Coronary artery (tissue), 2 donors: Measurements from ENCODE around the gene AUTS2.

ENCODE experiments used
- DNase-seq: peaks from one replicate; pipeline ENCODE4 v3.0.0-alpha.2; 2017; ENCODE audit warnings: low spot score
- H3K27ac ChIP-seq, 2 donors: fragments of 200-600 bp; sonication (generic); one replicate each; pipeline ENCODE4 v1.5.1; 2016 to 2019
- H3K4me3 ChIP-seq: fragments of 200-600 bp; sonication (generic); 2 replicates; pipeline ENCODE4 v1.5.1; 2016; ENCODE audit warnings: mild to moderate bottlenecking, moderate library complexity
- TF ChIP-seq, protein P1 (sequence below): fragments of 200-600 bp; sonication (generic); IDR thresholded peaks from one replicate; pipeline ENCODE4 v1.5.1; 2019; ENCODE audit warnings: antibody characterized with exemption

Gene AUTS2

DNA sequence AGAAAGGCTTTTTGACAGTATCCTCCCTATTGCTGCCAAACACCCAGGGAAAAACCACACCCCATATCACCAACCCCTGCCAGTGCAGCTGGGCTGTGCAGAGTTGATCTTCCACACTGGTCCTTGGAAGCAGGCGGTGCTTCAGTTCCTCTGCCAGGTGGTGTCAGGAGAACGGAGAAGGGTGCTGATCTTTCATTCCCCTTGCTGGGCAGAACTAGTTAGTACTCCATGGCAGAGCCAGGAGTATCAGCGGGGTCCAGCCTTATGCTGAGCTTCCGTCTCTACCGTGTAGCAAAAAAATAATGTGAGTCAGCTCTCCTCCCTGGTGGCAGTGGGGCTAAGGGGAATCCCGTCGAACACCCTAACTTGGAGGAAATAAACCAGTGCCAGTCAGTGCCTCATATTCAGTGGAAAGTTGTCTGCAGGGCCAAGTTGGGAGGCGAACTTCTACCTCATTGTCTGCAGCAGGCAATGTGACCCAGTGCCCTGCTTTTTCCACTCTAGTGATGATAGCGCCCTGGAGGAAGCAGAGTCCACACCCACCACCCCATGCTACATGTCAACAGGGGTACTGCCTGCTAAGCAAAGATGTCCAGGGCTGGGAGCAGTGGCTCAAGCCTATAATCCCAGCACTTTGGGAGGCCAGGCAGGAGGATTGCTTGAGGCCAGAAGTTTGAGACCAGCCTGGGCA is 175.4 kb downstream of the AUTS2 start:
- TF ChIP-seq, protein P1, sequence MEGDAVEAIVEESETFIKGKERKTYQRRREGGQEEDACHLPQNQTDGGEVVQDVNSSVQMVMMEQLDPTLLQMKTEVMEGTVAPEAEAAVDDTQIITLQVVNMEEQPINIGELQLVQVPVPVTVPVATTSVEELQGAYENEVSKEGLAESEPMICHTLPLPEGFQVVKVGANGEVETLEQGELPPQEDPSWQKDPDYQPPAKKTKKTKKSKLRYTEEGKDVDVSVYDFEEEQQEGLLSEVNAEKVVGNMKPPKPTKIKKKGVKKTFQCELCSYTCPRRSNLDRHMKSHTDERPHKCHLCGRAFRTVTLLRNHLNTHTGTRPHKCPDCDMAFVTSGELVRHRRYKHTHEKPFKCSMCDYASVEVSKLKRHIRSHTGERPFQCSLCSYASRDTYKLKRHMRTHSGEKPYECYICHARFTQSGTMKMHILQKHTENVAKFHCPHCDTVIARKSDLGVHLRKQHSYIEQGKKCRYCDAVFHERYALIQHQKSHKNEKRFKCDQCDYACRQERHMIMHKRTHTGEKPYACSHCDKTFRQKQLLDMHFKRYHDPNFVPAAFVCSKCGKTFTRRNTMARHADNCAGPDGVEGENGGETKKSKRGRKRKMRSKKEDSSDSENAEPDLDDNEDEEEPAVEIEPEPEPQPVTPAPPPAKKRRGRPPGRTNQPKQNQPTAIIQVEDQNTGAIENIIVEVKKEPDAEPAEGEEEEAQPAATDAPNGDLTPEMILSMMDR, result no peak
- Histone ChIP-seq H3K27ac (no peak overlapping the region), H3K4me3 (no peak overlapping the region)
- DNase-seq, result no peak

DNA sequence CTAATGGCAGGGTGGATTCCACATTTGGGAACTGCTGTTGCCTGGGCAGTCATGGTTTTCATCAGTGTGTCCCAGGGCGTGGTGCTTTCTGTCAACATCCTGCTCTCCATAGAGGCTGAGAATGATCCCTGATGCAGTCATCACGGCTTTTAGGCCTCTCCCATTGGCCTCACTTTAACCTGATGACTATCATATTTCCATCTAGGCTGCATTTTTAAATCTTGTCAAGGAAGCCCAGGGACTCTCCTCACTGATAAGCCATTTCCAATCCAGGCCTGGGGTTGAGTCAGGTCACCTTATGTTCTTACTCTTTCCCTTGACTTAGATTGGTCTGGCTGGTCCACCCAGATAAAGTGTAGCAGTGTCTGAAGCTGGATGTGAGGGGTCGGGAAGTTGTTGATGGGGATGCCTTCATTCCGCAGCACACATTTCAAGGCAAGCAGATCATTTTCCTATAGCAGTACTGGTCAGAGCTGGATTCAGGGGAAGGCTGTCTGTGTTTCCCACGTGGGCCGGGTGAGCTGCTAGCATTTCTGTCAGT is 177.0 kb downstream of the AUTS2 start:
- H3K27ac ChIP-seq, result peak overlapping the region in 1 of 2 donors; percentile 64
- TF ChIP-seq, protein P1, result no peak
- DNase-seq, result no peak
- H3K4me3 ChIP-seq, result no peak overlapping the region

DNA sequence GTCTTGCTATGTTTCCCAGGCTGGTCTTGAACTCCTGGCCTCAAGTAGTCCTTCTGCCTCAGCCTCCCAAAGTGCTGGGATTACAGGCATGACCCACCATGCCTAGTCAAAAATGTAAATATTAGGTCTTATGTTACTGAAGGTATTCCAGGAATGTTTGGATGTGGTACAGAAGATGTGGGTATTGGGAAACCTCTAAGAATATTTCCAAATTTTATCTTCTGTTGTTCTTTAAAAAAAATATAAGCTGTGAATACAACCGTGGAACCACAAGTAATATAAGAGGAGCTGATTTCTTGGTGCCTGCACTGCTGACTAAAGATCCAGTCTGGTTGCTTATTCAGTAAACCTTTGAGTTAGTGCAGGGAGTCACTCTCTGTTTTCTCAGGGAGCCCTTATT is 178.3 kb downstream of the AUTS2 start:
- no peak overlapping the region for H3K27ac ChIP-seq
- H3K4me3 ChIP-seq, result no peak overlapping the region
- no peak for DNase-seq
- TF ChIP-seq, protein P1, result no peak

DNA sequence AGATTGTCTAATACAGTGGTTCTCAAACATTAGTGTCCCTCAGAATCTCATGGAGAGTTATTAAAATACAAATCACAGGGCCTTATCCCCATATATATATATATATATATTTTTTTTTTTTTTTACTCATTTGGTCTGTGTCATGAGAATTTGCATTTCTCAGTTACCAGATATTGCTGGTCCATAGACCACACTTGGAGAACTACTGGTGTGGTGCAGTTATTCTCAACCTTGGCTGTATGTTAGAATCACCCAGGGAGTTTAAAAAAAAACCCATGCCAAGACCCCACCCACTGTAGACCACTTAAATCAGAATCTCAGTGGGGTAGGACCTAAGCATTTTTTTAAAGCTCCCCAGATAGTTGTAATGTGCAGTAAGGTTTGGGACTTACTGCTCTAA is 179.9 kb downstream of the AUTS2 start:
- no peak overlapping the region for H3K4me3 ChIP-seq
- DNase-seq, result no peak
- TF ChIP-seq, protein P1, result no peak
- no peak overlapping the region for H3K27ac ChIP-seq

DNA sequence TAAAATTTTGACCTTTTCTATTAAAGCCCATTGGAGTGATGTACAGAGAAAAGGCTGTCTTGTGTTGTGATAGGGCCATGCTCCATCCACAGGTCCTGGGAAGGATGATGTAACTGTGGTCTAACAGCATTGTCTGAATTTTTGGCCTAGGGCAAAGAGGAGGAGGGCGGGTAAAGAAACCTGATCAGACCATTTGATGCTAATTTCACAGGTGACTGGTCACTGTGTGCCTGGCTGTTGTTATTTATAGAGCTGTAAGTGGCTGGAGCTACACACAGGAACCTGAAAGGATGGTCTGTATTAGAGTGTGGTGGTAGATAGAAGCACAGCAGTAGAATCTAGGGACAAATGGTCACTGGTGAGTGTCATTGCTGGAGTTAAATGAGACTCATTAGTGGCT is 182.1 kb downstream of the AUTS2 start:
- no peak for DNase-seq

DNA sequence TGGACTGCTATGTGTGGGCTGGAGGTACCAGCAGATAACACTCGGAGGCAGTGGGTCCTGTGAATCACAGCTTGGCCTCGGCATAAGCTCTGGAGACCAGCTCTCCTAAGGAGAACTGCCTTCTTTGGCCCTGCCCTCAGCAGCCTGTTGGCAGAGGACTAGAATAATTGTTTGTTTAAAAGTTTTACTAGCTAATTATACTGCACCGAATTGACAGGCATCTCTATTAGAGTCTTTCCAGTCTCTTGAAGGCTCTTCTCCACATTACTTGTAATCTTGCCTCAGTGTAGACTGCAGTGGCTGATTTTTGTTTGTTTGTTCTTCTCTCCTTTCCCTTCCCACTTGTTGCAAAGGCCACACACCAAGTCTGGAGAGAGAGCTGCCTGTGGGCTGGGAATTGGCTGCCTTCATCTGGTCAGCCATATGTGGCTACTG is 183.2 kb downstream of the AUTS2 start:
- Histone ChIP-seq H3K4me3 (peak overlapping the region; percentile 53), H3K27ac (peak overlapping the region; percentile 35 to 36)
- no peak for DNase-seq
- TF ChIP-seq, protein P1, result no peak

More for the DNA sequence above, 182.1 kb downstream of the AUTS2 start:
- Histone ChIP-seq H3K27ac (no peak overlapping the region), H3K4me3 (no peak overlapping the region)
- TF ChIP-seq, protein P1, result no peak
